Left ventricle myocardium inferior (tissue), 1 donor: ENCODE measurements around the gene SBDS. TPM values are rescaled to one million over a fixed set of nuclear protein-coding genes. Genes with fewer than 3 reads are reported as not detected.
A peak's percentile ranks its signal among the peaks of the same experiment; 100 is the strongest.
"Not testable (repeated sequence)": the region's sequence is repeated elsewhere in the genome, so short reads cannot be mapped to it uniquely, and the experiment has no call there.

Experiments used
- DNase-seq: peaks from one replicate; pipeline ENCODE4 v3.0.0-alpha.2; 2020
- H3K27ac ChIP-seq: fragments of 200-600 bp; replicated peaks from 2 replicates; pipeline ENCODE4 v1.8.0; 2021
- H3K27me3 ChIP-seq: fragments of 200-600 bp; 2 replicates; pipeline ENCODE4 v1.8.0; 2021; ENCODE audit warnings: low read depth
- H3K36me3 ChIP-seq: fragments of 200-600 bp; 2 replicates; pipeline ENCODE4 v1.8.0; 2021
- H3K4me1 ChIP-seq: fragments of 200-600 bp; 2 replicates; pipeline ENCODE4 v1.8.0; 2021
- H3K4me3 ChIP-seq: fragments of 200-600 bp; 2 replicates; pipeline ENCODE4 v1.8.0; 2021; ENCODE audit warnings: mild to moderate bottlenecking, moderate library complexity
- H3K9me3 ChIP-seq: fragments of 200-600 bp; replicated peaks from 2 replicates; pipeline ENCODE4 v1.8.0; 2021
- intact Hi-C: fragments of 100-400 bp; cut with micrococcal nuclease; formaldehyde crosslinking; loops from one replicate; pipeline ENCODE4 v1.11.0; 2022
- long read RNA-seq: library from polyadenylated mRNA; unstranded; transcript quantifications from one replicate; pipeline ENCODE4 v2.0.0, GENCODE V29; 2021
- total RNA-seq: library from RNA; stranded (reverse); fragmentation: NEBNext Ultra II Directional; extraction: Animal tissue kit (Norgen Biotek cat#: 25700); gene quantifications from one replicate; pipeline ENCODE4 v1.2.1, GENCODE V29; 2021
- TF ChIP-seq, protein P1 (sequence below): fragments of 200-600 bp; IDR thresholded peaks from 2 replicates; pipeline ENCODE4 v1.8.0; 2021; ENCODE audit warnings: antibody characterized with exemption, mild to moderate bottlenecking, borderline replicate concordance
- donor health status: DM: no; HTN: yes; CAD: no; lungs with severe emphysema.

The SBDS gene
- total RNA-seq = 211 TPM
- long read RNA-seq, transcript SBDS-201 (5 exons, 1,631 nt) = major isoform, 326 of 341 reads
- long read RNA-seq, partial matches to known transcripts = 3 of 341 reads
- long read RNA-seq, other reads (novel, unspliced or antisense) = 12 of 341 reads

DNA sequence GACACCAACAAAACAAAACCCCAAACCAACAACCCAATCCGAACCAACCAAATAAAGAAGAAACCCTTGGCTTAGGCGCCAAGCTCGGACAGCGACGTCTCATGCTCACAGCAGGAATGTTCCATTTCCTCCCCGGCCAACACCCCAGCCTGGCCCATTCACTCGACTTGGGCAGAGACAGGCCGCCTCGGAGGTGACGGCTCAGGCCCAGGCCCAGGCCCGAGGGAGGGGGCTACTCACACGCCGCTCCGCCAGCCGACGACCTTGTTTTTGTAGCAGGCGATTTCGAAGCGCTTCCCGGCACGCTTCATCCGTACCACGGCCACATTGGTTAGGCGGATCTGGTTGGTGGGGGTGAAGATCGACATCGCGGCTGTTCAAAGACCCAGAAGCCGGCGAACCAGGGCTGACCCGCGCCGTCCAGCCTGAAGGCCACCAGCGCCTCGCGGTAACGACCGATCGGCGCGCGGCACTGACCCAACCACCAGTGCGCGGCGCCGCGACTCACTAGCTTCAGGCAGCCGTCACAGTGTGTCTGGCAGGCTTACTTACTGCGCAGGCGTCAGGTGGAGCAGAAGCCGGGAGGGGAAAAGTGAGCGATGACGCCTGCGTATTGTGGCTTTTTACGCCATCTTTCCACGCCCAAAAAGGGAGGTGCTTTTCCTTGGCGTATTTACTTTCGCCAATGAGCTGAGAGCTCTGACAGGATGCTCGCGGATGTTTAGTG, at the start of gene SBDS:
Gene SBDS, minus strand, starts transcription at position 537 of the 727 bp plus-strand sequence. Its CDS starts 169 bp downstream, at position 368.
- DNase-seq = peak; percentile 92
- peaks cover 45% of the 10 kb centered on the region for H3K36me3 ChIP-seq
- H3K9me3 ChIP-seq, H3K27me3 ChIP-seq, intact Hi-C loops: not testable (repeated sequence)
- peak within 1 kb of the TSS; percentile 99 for H3K27ac ChIP-seq
- H3K4me3 ChIP-seq = peak within 1 kb of the TSS; percentile 89
- peaks cover 47% of the 10 kb centered on the region for H3K4me1 ChIP-seq

DNA sequence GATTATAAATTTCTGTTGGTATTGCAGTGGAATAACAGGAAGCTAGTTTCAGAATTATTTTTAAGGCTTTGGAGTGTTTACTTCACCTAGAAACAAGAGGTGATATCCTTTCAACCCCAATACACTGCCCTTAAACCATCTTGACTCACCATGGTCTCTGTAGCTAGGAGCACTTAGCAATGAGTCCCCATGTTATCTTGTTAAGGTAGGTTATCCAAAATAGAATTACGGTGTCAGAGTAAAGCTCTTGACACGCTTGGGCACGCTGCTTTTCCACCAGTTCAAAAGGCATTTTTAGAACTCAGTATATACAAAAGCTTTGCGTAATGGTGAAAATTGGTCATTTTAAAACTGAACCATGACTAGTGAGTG, 48.2 kb upstream of the SBDS start:
- H3K36me3 ChIP-seq, H3K27me3 ChIP-seq, H3K9me3 ChIP-seq, intact Hi-C loops, DNase-seq: not testable (repeated sequence)
- peaks cover 29% of the 10 kb centered on the region for H3K4me1 ChIP-seq
- H3K4me3 ChIP-seq = peak overlapping the region; percentile 8
- peak overlapping the region; percentile 74 for H3K27ac ChIP-seq

DNA sequence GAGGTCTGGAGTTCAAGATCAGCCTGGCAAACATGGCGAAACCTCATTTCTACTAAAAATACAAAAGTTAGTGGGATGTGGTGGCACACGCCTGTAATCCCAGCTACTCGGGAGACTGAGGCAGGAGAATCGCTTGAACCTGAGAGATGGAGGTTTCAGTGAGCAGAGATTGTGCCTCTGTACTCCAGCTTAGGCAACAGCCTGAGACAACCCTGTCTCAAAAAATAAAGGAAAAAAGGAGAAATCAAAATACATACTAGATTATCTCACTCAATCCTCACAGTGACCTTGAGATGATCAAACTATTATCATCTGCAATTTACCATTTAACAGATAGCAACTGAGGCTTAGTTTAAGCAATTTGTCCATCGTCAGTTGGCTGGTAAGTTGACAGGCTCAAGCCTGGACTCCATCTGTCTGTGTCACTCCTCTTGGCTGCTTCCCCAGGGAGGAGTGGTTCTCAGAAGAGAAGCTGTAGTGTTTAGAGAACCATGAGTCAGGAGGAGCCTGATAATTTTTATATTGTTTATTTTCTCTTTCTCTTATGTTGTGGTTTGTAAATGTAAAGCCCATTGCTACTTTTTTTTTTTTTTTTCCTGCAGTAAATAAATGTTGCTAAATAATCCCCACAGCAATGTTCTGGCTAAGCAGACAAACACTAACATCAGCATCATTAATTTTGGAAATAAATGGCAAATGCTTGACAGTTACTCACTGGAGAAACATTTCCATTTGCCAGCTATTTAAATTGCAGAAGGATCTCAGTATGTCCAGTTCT, 47.6 kb upstream of the SBDS start:
- H3K27me3 ChIP-seq, H3K36me3 ChIP-seq, intact Hi-C loops, H3K9me3 ChIP-seq: not testable (repeated sequence)
- peak; percentile 64 for DNase-seq
- peak overlapping the region; percentile 74 for H3K27ac ChIP-seq
- peaks cover 29% of the 10 kb centered on the region for H3K4me1 ChIP-seq
- H3K4me3 ChIP-seq = peak overlapping the region; percentile 8

DNA sequence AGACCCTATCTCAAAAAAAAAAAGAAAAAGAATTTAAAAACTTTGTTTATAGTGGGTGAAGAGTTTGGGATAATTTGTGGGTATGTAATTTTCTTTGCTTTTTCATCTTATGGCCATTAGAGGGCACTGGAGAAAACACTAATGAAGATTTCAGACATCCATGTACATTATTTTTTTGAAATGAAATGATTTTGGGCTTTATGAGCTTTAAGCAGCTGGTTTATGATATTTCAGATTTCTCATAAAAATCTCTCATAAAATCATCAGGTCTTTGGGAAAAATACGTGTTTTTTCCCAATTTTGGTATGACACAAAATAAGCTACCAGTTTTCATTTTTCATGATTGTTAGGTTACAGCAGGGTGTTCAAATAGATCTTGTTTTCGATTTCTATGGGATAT, 45.4 kb upstream of the SBDS start:
- DNase-seq, H3K9me3 ChIP-seq, intact Hi-C loops, H3K36me3 ChIP-seq, H3K27ac ChIP-seq, H3K4me3 ChIP-seq, H3K27me3 ChIP-seq: not testable (repeated sequence)
- peaks cover 43% of the 10 kb centered on the region for H3K4me1 ChIP-seq
- TF ChIP-seq, protein P1, sequence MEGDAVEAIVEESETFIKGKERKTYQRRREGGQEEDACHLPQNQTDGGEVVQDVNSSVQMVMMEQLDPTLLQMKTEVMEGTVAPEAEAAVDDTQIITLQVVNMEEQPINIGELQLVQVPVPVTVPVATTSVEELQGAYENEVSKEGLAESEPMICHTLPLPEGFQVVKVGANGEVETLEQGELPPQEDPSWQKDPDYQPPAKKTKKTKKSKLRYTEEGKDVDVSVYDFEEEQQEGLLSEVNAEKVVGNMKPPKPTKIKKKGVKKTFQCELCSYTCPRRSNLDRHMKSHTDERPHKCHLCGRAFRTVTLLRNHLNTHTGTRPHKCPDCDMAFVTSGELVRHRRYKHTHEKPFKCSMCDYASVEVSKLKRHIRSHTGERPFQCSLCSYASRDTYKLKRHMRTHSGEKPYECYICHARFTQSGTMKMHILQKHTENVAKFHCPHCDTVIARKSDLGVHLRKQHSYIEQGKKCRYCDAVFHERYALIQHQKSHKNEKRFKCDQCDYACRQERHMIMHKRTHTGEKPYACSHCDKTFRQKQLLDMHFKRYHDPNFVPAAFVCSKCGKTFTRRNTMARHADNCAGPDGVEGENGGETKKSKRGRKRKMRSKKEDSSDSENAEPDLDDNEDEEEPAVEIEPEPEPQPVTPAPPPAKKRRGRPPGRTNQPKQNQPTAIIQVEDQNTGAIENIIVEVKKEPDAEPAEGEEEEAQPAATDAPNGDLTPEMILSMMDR = peak; percentile 56

DNA sequence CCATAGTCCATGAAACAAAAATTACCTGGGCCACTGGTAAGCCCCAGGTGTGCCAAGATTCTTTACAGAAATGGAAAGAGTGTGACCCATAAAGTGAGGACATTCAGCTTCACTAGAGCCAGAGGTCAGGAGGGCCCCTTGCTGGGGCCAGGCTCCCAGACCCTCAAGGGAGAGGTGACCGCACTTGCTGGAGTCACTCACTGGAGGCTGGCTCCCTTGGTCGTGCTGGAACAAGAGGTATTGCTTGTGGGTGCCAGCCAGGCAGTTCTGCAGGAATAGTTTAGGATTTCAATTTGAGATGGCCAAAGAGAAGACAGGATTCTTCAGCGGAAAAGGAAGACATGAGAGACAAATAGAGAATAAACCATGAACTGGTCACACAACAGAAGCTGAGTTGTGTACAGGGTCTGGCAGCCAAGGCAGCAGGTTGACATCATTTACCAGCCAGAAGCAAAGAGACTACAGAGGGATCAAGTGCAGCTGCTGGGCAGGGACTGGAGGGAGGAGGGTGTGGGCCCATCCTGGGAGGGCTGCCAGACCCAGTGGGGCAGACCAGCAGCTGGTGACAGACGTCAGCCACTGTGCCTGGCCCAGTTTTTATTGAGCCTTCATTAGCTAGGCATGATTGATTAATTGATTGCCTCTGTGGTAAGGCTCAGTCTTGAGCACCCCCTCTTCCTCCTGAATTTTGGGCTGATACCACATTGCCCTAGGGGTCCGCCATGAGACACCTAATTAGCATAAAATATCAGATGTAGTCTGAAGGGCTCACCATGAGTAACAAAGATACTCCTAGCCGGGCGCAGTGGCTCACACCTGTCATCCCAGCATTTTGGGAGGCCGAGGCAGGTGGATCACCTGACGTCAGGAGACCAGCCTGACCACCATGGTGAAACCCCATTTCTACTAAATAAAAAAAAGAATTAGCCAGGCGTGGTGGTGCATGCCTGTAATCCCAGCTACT, 41.3 kb upstream of the SBDS start:
- peak; percentile 61 for DNase-seq
- Histone ChIP-seq H3K27ac (peak overlapping the region; percentile 67), H3K4me1 (peaks cover 14% of the 10 kb centered on the region), H3K36me3 (peaks cover 26% of the 10 kb centered on the region)
- H3K4me3 ChIP-seq, H3K9me3 ChIP-seq, intact Hi-C loops, H3K27me3 ChIP-seq: not testable (repeated sequence)

DNA sequence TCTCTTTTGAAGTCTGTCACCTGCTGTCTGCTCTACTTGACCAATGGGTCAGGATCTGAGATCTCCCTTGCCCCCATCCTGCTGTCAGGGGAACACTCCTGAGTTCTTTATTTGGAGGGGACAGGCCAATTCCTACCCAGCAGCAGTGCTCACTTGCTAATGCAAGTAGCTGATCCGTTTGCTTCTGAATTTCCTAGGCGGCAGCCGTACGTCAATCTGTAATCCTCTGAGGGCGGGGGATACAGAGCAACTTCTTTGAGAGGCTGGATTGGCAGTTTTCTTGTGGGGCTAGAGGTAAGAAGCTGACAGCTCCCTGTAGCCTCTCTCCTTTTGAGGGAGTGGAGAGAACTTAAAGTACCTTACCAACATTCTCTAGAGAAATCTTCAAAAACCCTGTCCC, 37.9 kb upstream of the SBDS start:
- H3K27ac ChIP-seq = no peak overlapping the region
- intact Hi-C loops = no loop called here
- no peak overlapping the region for H3K4me3 ChIP-seq
- H3K9me3 ChIP-seq = peaks cover 4% of the 10 kb centered on the region
- DNase-seq = no peak
- no peaks in the 10 kb centered on the region for H3K27me3 ChIP-seq
- peaks cover 40% of the 10 kb centered on the region for H3K36me3 ChIP-seq
- H3K4me1 ChIP-seq = peaks cover 14% of the 10 kb centered on the region
- TF ChIP-seq, protein P1 = no peak

DNA sequence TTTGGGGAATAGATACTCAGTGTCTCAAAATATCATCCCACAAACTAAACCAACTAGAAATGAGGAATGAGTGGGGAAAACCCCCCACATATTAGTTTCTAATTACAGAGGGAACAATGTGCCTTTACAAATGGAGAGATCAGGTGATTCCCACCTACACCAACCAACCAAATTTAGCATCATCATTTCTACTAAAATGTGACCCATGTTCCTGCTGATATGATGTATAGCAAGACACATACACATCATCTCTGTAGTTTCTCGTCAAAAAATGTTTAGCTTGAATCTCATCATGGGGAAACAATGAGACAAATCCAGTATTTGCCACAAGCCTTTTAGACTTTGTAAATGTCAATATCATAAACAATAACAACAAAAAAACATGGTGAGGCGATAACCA, 36.3 kb upstream of the SBDS start:
- H3K4me1 ChIP-seq, H3K4me3 ChIP-seq, H3K27me3 ChIP-seq, intact Hi-C loops, H3K27ac ChIP-seq, DNase-seq, H3K9me3 ChIP-seq: not testable (repeated sequence)
- H3K36me3 ChIP-seq = peaks cover 40% of the 10 kb centered on the region

DNA sequence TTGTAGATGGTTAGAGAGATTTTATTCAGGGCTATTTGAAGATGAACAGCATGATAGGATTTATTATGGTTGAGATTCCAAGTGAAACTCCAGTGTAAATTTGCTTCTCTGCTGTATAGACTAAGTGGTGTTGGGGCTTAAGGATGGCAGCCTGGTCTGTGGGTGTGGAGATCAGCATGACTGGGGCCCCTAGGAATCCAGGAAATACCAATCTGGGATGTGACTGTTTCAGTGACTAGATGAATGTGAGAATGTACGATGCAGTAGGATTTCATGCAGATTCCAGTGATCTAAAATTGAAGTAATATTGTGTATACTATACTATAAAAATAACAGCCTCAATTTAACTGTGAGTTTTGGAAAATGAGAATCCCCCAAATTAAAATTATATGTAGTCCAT, 30.1 kb upstream of the SBDS start:
- intact Hi-C loops, DNase-seq, H3K4me3 ChIP-seq, H3K9me3 ChIP-seq, H3K27ac ChIP-seq, H3K27me3 ChIP-seq: not testable (repeated sequence)
- peaks cover 56% of the 10 kb centered on the region for H3K36me3 ChIP-seq
- peaks cover 29% of the 10 kb centered on the region for H3K4me1 ChIP-seq
